Activated effector memory CD4-positive, alpha-beta T cell treated with Interleukin-2 at 50 U/mL for 16 hours (primary cell): ENCODE results near the gene HERPUD1.
"Not testable (repeated sequence)": the region's sequence is repeated elsewhere in the genome, so short reads cannot be mapped to it uniquely, and the experiment has no call there.

Experiments used
- DNase-seq: peaks from one replicate; pipeline ENCODE4 v3.0.0-alpha.2; 2020

Gene HERPUD1

GRCh38 chr16:56983211-56983751 is 51.3 kb downstream of the HERPUD1 start:
- no peak for DNase-seq

- no peak for DNase-seq
These were observed 52.7 kb downstream of the HERPUD1 start for GRCh38 chr16:56984639-56985038.

- no peak for DNase-seq
These were observed 53.5 kb downstream of the HERPUD1 start for GRCh38 chr16:56985288-56985961.

GRCh38 chr16:56985962-56986360 is 54.0 kb downstream of the HERPUD1 start:
- DNase-seq, result no peak

GRCh38 chr16:56986361-56986760 is 54.4 kb downstream of the HERPUD1 start:
- DNase-seq, result no peak

GRCh38 chr16:56986908-56987307 is 55.0 kb downstream of the HERPUD1 start:
- DNase-seq, result not testable (repeated sequence)

GRCh38 chr16:56987692-56988091 is 55.8 kb downstream of the HERPUD1 start:
- DNase-seq, result no peak

- no peak for DNase-seq
These were observed 56.4 kb downstream of the HERPUD1 start for GRCh38 chr16:56988161-56988947.

- peak; percentile 85 for DNase-seq
These were observed 57.3 kb downstream of the HERPUD1 start, which contains the start of gene NLRC5 for GRCh38 chr16:56988948-56989945. Gene NLRC5 (plus strand): TSS chr16:56989557. CDS start chr16:57020713, 31,156 bp downstream.

- no peak for DNase-seq
These were observed 58.0 kb downstream of the HERPUD1 start for GRCh38 chr16:56989988-56990387.

- no peak for DNase-seq
These were observed 58.7 kb downstream of the HERPUD1 start for GRCh38 chr16:56990407-56991286.

- not testable (repeated sequence) for DNase-seq
These were observed 60.5 kb downstream of the HERPUD1 start for GRCh38 chr16:56992431-56992830.

- DNase-seq, result no peak
These were observed 61.3 kb downstream of the HERPUD1 start for GRCh38 chr16:56993204-56993603.

GRCh38 chr16:56994311-56994710 is 62.4 kb downstream of the HERPUD1 start:
- no peak for DNase-seq
